Neural progenitor cell (in vitro differentiated cells): ENCODE measurements around the gene LRRC8D.

Experiments used
- EZH2 ChIP-seq: fragments of 200-600 bp; sonication (generic); IDR thresholded peaks from 2 replicates; pipeline ENCODE4 v1.6.1; 2017; ENCODE audit warnings: antibody characterized with exemption, mild to moderate bottlenecking, moderate library complexity
- EZH2phosphoT487 ChIP-seq: fragments of 200-600 bp; sonication (generic); IDR thresholded peaks from 2 replicates; pipeline ENCODE4 v1.6.1; 2017; ENCODE audit warnings: antibody characterized with exemption
- TF ChIP-seq, protein P1 (sequence below): fragments of 200-600 bp; sonication (generic); IDR thresholded peaks from 2 replicates; pipeline ENCODE4 v1.5.1; 2017; ENCODE audit warnings: antibody characterized with exemption, mild to moderate bottlenecking

DNA sequence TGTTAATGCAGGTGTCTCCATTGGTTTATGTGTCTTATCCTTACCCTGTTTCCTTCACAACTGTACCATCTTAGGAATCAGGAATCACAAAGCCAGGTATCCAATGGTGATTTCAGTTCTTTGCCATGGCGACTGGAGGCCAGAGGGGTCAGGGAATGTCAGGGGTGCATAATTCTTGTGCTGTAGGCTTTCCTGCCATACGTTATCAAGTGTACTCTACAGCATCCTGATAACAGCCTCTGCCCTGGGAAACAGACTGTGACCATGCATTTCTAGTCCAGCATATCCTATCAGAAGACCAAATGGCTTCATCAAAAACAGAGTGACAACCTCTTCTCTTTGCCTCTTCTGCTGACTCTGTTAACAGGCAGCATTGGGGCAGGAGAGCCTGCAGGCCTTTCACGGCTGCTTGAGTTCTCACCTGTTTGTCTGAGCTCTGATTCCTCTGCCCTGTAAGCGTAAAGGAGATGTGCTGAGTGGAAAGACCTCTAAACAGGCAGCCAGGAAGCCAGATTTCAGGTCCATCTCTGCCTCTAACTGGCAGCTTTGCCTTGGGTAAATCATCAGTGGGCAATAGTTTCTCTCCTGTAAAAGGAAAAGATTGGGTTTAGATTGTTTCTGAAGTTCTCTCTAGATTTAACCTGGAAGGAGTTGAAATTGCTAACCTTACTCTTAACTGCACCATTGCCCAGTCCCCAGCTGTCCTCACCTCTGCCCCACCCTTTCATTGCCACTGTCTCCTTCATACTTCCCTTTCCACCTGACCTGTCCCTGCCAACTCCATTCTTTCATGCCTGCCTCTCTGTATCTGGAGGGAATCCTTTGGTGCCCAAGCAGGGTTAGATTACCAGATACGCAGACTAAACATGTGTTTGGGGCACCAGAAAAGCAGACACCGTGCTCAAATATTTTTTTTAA, 80.2 kb downstream of the LRRC8D start:
- TF ChIP-seq EZH2 (no peak), EZH2phosphoT487 (no peak)
- TF ChIP-seq, protein P1, sequence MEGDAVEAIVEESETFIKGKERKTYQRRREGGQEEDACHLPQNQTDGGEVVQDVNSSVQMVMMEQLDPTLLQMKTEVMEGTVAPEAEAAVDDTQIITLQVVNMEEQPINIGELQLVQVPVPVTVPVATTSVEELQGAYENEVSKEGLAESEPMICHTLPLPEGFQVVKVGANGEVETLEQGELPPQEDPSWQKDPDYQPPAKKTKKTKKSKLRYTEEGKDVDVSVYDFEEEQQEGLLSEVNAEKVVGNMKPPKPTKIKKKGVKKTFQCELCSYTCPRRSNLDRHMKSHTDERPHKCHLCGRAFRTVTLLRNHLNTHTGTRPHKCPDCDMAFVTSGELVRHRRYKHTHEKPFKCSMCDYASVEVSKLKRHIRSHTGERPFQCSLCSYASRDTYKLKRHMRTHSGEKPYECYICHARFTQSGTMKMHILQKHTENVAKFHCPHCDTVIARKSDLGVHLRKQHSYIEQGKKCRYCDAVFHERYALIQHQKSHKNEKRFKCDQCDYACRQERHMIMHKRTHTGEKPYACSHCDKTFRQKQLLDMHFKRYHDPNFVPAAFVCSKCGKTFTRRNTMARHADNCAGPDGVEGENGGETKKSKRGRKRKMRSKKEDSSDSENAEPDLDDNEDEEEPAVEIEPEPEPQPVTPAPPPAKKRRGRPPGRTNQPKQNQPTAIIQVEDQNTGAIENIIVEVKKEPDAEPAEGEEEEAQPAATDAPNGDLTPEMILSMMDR = no peak
